Adipocyte (in vitro differentiated cells): ENCODE measurements around the gene PKLR.
A peak's percentile ranks its signal among the peaks of the same experiment; 100 is the strongest.

Experiments used
- DNase-seq: peaks from one replicate; pipeline ENCODE4 v3.0.0-alpha.2; 2015; ENCODE audit warnings: low read depth
- H3K27me3 ChIP-seq: replicated peaks from 2 replicates; pipeline ENCODE4 v1.7.0; 2013; ENCODE audit warnings: mild to moderate bottlenecking, low read length, moderate library complexity; ENCODE audit not compliant: control insufficient read depth, insufficient read depth
- H3K36me3 ChIP-seq: 2 replicates; pipeline ENCODE4 v1.7.0; 2013; ENCODE audit warnings: low read length, mild to moderate bottlenecking, moderate library complexity; ENCODE audit not compliant: control insufficient read depth, insufficient read depth, severe bottlenecking
- H3K4me1 ChIP-seq: 2 replicates; pipeline ENCODE4 v1.7.0; 2013; ENCODE audit warnings: mild to moderate bottlenecking, low read length, moderate library complexity; ENCODE audit not compliant: control insufficient read depth, insufficient read depth
- H3K4me3 ChIP-seq: 2 replicates; pipeline ENCODE4 v1.7.0; 2013; ENCODE audit warnings: mild to moderate bottlenecking, low read length, moderate library complexity
- H3K9ac ChIP-seq: 2 replicates; pipeline ENCODE4 v1.7.0; 2013; ENCODE audit warnings: mild to moderate bottlenecking, low read length, moderate library complexity
- H3K9me3 ChIP-seq: 2 replicates; pipeline ENCODE4 v1.7.0; 2013; ENCODE audit warnings: mild to moderate bottlenecking, low read length, moderate library complexity; ENCODE audit not compliant: control insufficient read depth

PKLR gene

DNA sequence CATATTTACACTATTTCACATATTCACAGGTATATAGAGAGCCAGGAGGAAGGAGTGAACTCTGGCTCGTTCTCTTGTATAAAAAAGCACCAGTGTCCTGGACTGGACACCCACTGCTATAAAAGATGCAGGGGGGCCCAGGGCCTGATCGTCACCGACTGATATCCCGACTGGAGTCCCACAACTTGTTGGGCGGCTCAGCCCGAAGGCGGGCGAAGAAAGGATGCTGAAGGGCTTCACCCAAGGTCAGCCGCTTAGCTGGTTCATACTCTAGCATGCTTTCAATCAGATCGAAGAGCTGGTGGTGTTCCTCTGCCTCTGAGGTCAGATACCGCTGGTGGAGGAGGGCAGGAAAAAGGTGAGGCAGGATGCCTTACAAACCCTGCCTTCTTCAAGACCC is 38.2 kb downstream of the PKLR start:
- peaks cover 17% of the 10 kb centered on the region for H3K4me1 ChIP-seq
- DNase-seq = no peak
- H3K4me3 ChIP-seq = no peak overlapping the region
- peaks cover 62% of the 10 kb centered on the region for H3K36me3 ChIP-seq
- no peaks in the 10 kb centered on the region for H3K9me3 ChIP-seq
- peak overlapping the region; percentile 95 for H3K9ac ChIP-seq
- H3K27me3 ChIP-seq = no peaks in the 10 kb centered on the region

- H3K9me3 ChIP-seq = no peaks in the 10 kb centered on the region
- peak within 1 kb of the TSS; percentile 95 for H3K9ac ChIP-seq
- peaks cover 59% of the 10 kb centered on the region for H3K36me3 ChIP-seq
- peak; percentile 99 for DNase-seq
- H3K4me1 ChIP-seq = peaks cover 17% of the 10 kb centered on the region
- H3K4me3 ChIP-seq = peak within 1 kb of the TSS; percentile 94
- no peaks in the 10 kb centered on the region for H3K27me3 ChIP-seq
Observed at GRCh38 chr1:155261852-155262673, 39.2 kb downstream of the PKLR start, which contains the start of gene SCAMP3. Gene SCAMP3, minus strand, starts transcription at chr1:155262360. Its CDS starts 209 bp downstream, at chr1:155262151.

GRCh38 chr1:155261493-155261851 is 39.8 kb downstream of the PKLR start:
- Histone ChIP-seq H3K4me1 (peaks cover 20% of the 10 kb centered on the region), H3K4me3 (peak overlapping the region; percentile 94), H3K9ac (peak overlapping the region; percentile 95), H3K27me3 (no peaks in the 10 kb centered on the region), H3K36me3 (peaks cover 59% of the 10 kb centered on the region), H3K9me3 (no peaks in the 10 kb centered on the region)
- no peak for DNase-seq

DNA sequence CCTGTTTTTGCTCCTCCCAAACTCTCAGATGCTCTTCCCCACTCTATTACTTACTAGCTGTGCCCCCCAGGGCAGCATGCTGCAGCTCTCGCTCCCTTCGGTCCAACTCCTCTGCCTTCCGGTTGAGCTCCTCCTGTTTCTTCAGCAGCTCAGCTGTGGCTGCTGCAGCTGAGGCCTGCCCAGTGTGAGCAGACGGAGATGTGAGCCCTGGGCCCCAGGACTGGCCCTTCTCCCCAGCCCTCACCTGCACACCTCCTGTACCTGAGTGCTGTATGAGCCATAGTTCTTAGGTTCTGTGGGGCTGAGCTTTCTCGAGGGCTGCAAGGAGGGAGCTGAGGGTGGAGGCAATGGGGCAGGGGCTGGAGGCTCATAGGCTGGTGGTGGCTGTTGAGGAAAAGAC is 41.0 kb downstream of the PKLR start:
- Histone ChIP-seq H3K27me3 (no peaks in the 10 kb centered on the region), H3K4me3 (no peak overlapping the region), H3K36me3 (peaks cover 50% of the 10 kb centered on the region), H3K9ac (peak overlapping the region; percentile 95), H3K4me1 (peaks cover 26% of the 10 kb centered on the region), H3K9me3 (no peaks in the 10 kb centered on the region)
- no peak for DNase-seq

DNA sequence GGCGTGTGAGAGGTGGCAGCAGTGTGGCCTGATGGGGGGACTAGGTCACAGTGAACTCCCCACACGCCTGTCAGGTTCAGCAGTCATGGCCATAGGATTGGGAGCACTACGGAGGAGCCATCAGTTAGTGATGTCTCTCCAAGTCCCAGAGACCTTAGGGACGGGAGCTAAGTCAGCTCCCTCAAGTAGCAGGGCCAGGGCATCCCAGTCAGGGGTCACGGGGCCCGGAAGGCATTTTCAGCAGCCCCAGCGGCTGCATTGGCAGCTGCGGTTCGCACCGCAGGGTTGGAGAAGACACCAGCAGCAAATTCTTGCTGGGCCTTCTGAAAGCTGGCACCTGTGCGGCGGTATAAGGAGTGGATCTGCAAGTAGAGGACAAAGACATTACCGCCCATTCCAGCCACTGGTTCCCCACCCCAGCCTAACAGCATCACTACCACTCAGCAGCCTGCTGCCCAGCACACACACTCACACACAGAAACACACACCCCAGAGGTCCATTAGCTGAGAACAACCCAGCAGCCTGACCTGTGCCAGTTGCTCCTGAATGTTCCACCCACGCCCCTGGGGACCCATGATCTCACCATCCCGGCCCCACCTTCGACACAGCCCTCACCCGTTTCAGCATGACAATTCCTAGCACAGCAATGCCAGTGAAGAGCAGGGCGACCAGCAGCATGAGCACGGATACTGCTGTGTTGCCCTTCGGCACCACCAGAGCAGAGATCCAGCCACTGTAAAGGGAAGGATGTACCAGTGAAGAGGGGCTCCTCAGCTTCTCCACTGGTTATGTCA is 45.0 kb downstream of the PKLR start:
- H3K4me1 ChIP-seq = peaks cover 38% of the 10 kb centered on the region
- no peaks in the 10 kb centered on the region for H3K9me3 ChIP-seq
- no peaks in the 10 kb centered on the region for H3K27me3 ChIP-seq
- peak overlapping the region; percentile 88 for H3K4me3 ChIP-seq
- H3K9ac ChIP-seq = peak overlapping the region; percentile 92
- no peak for DNase-seq
- peaks cover 24% of the 10 kb centered on the region for H3K36me3 ChIP-seq

GRCh38 chr1:155255243-155256007 is 45.8 kb downstream of the PKLR start, which contains the start of gene ENTREP3:
Gene ENTREP3, minus strand, starts transcription at chr1:155255483. Its CDS starts 606 bp downstream, at chr1:155254877.
- peaks cover 24% of the 10 kb centered on the region for H3K36me3 ChIP-seq
- peak within 1 kb of the TSS; percentile 88 for H3K4me3 ChIP-seq
- DNase-seq = peak; percentile 92
- peak within 1 kb of the TSS; percentile 92 for H3K9ac ChIP-seq
- H3K9me3 ChIP-seq = no peaks in the 10 kb centered on the region
- no peaks in the 10 kb centered on the region for H3K27me3 ChIP-seq
- H3K4me1 ChIP-seq = peaks cover 35% of the 10 kb centered on the region

DNA sequence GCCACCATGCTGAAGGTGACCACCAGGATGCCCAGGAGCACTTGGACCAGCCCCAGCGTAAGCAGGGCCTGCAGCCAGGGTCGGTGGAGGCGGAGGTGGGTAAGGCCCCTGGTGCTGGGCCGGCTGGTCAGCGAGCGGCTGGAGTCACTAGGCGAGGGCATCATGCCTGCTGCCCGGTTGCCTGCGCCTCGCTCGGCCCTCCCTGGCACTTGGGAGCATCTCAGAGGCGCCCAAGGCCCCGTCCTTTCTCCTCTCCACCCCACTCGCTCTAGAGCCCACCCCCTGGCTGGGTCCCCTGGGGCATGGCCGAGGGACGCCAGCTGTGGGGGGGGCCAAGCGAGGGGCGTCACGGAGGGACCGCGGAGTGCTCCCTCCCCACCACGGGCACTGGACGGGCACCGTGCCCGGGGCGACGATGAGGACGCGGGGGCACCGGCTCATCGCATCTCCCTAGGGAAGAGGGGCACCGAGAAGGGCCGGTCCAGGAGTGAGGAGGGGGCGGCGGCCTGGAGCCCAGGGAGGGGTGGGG is 46.5 kb downstream of the PKLR start:
- no peaks in the 10 kb centered on the region for H3K9me3 ChIP-seq
- peaks cover 20% of the 10 kb centered on the region for H3K36me3 ChIP-seq
- peak overlapping the region; percentile 88 for H3K4me3 ChIP-seq

GRCh38 chr1:155254228-155254713 is 47.0 kb downstream of the PKLR start:
- peaks cover 32% of the 10 kb centered on the region for H3K4me1 ChIP-seq
- H3K9me3 ChIP-seq = no peaks in the 10 kb centered on the region
- H3K4me3 ChIP-seq = peak overlapping the region; percentile 88
- DNase-seq = no peak
- no peaks in the 10 kb centered on the region for H3K27me3 ChIP-seq
- H3K36me3 ChIP-seq = peaks cover 20% of the 10 kb centered on the region
- peak overlapping the region; percentile 92 for H3K9ac ChIP-seq

More for the DNA sequence above, 46.5 kb downstream of the PKLR start:
- peak; percentile 58 for DNase-seq
- Histone ChIP-seq H3K4me1 (peaks cover 32% of the 10 kb centered on the region), H3K9ac (peak overlapping the region; percentile 92), H3K27me3 (no peaks in the 10 kb centered on the region)

DNA sequence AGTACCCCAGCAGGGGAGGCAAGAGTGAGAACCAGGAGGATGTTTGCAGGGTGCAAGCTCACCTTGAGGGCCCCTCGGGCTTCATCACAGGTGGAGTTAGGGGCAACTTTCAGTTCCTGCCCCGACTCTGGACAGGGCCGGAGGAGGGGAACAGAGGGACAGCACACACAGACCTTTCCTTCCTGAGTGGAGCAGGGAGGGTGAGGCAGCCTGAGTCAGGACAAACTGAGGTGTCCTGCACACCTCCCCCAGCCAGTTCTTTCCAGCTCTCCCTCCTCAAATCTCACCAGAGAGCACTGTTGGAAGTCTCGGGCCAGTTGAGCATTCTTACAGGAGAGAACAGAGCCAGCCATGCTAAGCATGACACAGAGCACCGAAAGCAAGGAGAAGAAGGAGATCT is 47.4 kb downstream of the PKLR start:
- Histone ChIP-seq H3K9me3 (no peaks in the 10 kb centered on the region), H3K9ac (peak overlapping the region; percentile 92), H3K27me3 (no peaks in the 10 kb centered on the region), H3K4me3 (peak overlapping the region; percentile 88), H3K4me1 (peaks cover 32% of the 10 kb centered on the region), H3K36me3 (peaks cover 21% of the 10 kb centered on the region)
- peak; percentile 21 for DNase-seq

GRCh38 chr1:155253208-155253607 is 48.0 kb downstream of the PKLR start:
- peaks cover 32% of the 10 kb centered on the region for H3K4me1 ChIP-seq
- H3K9ac ChIP-seq = peak overlapping the region; percentile 92
- H3K4me3 ChIP-seq = peak overlapping the region; percentile 88
- no peak for DNase-seq
- peaks cover 21% of the 10 kb centered on the region for H3K36me3 ChIP-seq
- no peaks in the 10 kb centered on the region for H3K27me3 ChIP-seq
- H3K9me3 ChIP-seq = no peaks in the 10 kb centered on the region
